ES-I3 (cell line): ENCODE measurements around the gene CLN6.

Experiments used
- H3K36me3 ChIP-seq: 2 replicates; pipeline ENCODE4 v1.6.1; 2013; ENCODE audit warnings: mild to moderate bottlenecking, low read length, control low read depth, moderate library complexity; ENCODE audit not compliant: insufficient read depth
- H3K4me1 ChIP-seq: 2 replicates; pipeline ENCODE4 v1.6.1; 2013; ENCODE audit warnings: mild to moderate bottlenecking, control low read depth, low read length; ENCODE audit not compliant: insufficient read depth
- H3K9ac ChIP-seq: 2 replicates; pipeline ENCODE4 v1.6.1; 2013; ENCODE audit warnings: low read depth, mild to moderate bottlenecking, low read length, moderate library complexity
- H3K9me3 ChIP-seq: 2 replicates; pipeline ENCODE4 v1.6.1; 2013; ENCODE audit warnings: mild to moderate bottlenecking, low read length, moderate library complexity; ENCODE audit not compliant: control insufficient read depth, insufficient read depth

CLN6 gene

GRCh38 chr15:68264282-68264681 lies 34.8 kb upstream of the CLN6 start:
- Histone ChIP-seq H3K9me3 (no peaks in the 10 kb centered on the region), H3K9ac (no peak overlapping the region), H3K4me1 (peaks cover 28% of the 10 kb centered on the region), H3K36me3 (no peaks in the 10 kb centered on the region)

GRCh38 chr15:68262514-68263356 lies 33.2 kb upstream of the CLN6 start:
- Histone ChIP-seq H3K36me3 (no peaks in the 10 kb centered on the region), H3K9me3 (no peaks in the 10 kb centered on the region), H3K9ac (no peak overlapping the region; the same call in 1 of the 2 replicates), H3K4me1 (peaks cover 34% of the 10 kb centered on the region)

DNA sequence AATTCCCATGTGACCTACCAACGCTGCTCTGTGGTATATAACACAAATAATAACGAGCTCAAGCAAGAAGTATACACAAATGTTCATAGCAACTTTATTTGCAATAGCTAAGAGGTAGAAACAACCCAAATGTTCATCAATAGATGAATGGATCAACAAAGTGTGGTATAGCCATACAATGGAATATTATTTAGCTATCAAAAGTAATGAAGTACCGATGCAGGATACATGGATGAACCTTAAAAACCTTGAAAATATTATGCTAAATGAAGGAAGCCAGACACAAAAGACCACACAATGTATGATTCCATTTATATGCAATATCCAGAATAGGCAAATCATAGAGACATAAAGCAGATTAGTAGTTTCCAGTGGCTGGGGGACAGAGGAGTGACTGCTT lies 32.5 kb upstream of the CLN6 start:
- no peaks in the 10 kb centered on the region for H3K9me3 ChIP-seq

GRCh38 chr15:68261241-68261640 lies 31.7 kb upstream of the CLN6 start:
- H3K4me1 ChIP-seq, result peaks cover 32% of the 10 kb centered on the region
- H3K36me3 ChIP-seq, result no peaks in the 10 kb centered on the region
- H3K9ac ChIP-seq, result no peak overlapping the region
- no peaks in the 10 kb centered on the region for H3K9me3 ChIP-seq

More for the DNA sequence above, 32.5 kb upstream of the CLN6 start:
- peaks cover 34% of the 10 kb centered on the region for H3K4me1 ChIP-seq
- H3K9ac ChIP-seq, result no peak overlapping the region
- no peaks in the 10 kb centered on the region for H3K36me3 ChIP-seq

- Histone ChIP-seq H3K36me3 (no peaks in the 10 kb centered on the region), H3K4me1 (peaks cover 24% of the 10 kb centered on the region), H3K9me3 (no peaks in the 10 kb centered on the region), H3K9ac (no peak overlapping the region)
Observed at GRCh38 chr15:68259883-68260282, 30.4 kb upstream of the CLN6 start.

- no peak overlapping the region for H3K9ac ChIP-seq
- H3K36me3 ChIP-seq, result no peaks in the 10 kb centered on the region
- H3K4me1 ChIP-seq, result peaks cover 15% of the 10 kb centered on the region
- H3K9me3 ChIP-seq, result no peaks in the 10 kb centered on the region
Observed at GRCh38 chr15:68258692-68259091, 29.2 kb upstream of the CLN6 start.

DNA sequence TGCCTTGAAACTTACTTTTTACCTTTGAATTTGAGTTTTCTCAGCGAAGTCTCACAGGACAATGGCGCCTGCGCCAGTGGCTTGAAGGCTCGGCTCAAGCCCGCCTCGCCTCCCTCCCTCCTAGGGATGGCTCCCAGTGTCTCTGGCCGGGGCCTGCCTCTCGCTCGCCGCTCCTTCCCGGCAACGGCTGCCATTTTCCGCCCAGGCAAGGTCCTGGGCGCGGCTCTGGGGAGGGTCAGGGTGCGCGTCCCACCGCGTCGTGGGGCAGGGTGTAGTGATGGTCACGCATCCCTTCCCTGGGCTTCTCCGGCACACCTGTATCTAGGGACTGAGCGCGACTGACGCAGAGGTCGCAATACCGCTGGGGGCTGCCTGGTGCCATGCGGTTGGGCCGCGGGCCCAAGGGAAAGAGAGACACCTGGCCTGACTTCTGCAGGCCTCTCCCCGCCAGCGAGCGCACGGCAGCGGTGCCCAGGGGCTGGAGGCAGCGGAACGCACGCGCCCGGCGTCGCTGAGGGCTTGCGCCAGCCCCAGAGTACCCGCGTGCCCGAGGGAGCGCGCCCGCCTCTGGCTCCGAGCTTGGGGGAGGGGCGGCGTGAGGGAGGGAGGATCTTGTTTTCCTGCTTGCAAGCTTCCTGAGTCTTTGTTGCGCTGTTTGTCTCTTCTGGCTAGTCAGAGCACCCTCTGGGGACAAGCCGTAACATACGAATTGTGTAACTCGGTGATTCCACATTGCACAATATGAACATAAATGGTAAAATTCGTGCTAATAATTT lies 27.3 kb upstream of the CLN6 start:
- no peaks in the 10 kb centered on the region for H3K36me3 ChIP-seq
- H3K9me3 ChIP-seq, result no peaks in the 10 kb centered on the region
- peak overlapping the region; percentile 95 for H3K9ac ChIP-seq
- peaks cover 5% of the 10 kb centered on the region for H3K4me1 ChIP-seq

- no peaks in the 10 kb centered on the region for H3K9me3 ChIP-seq
Observed at GRCh38 chr15:68252925-68253534, 23.5 kb upstream of the CLN6 start.

DNA sequence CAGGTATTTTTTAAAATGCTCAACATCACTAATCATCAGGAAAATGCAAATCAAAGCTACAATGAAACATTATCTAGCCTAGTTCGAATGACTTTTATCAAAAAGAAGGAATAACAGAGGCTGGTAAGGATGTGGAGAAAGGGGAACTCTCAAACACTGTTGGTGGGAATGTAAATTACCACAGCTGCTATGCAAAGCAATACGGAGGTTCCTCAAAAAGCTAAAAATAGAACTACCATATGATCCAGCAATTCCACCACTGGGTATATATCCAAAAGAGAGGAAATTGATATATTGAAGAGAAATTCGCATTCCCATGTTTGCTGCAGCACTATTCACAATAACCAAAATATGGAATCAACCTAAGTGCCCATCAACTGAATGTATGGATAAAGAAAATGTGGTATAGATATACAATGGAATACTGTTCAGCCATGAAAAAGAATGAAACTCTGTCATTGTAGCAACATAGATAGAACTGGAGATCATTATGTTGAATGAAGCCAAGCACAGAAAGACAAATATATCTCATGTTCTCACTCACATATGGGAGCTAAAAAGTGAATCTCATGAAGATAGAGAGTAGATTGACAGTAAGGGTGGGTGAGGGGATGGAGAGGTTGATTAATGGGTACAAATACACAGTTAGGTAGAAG lies 19.7 kb upstream of the CLN6 start:
- no peaks in the 10 kb centered on the region for H3K36me3 ChIP-seq
- H3K4me1 ChIP-seq, result no peaks in the 10 kb centered on the region
- H3K9me3 ChIP-seq, result no peaks in the 10 kb centered on the region; the same call in 1 of the 2 replicates
- H3K9ac ChIP-seq, result no peak overlapping the region

More at GRCh38 chr15:68252925-68253534, 23.5 kb upstream of the CLN6 start:
- no peaks in the 10 kb centered on the region for H3K4me1 ChIP-seq
- no peaks in the 10 kb centered on the region for H3K36me3 ChIP-seq
- no peak overlapping the region for H3K9ac ChIP-seq

DNA sequence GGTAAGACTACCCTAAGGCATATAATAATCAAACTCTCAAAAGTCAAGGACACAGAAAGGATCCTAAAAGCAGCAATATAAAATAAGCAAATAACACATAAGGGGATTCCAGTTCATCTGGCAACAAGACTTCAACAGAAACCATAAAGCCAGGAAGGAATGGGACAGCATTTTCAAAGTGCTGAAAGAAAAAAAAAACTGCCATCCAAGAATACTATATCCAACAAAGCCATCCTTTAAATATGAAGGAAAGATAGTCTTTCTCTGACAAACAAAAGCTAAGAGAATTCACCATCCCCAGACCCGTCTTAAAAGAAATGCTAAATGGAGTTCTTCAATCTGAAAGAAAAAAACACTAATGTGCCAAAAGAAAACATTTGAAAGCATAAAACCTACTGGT lies 14.7 kb upstream of the CLN6 start:
- no peak overlapping the region for H3K9ac ChIP-seq
- H3K9me3 ChIP-seq, result no peaks in the 10 kb centered on the region; the same call in 1 of the 2 replicates
- H3K36me3 ChIP-seq, result no peaks in the 10 kb centered on the region
- no peaks in the 10 kb centered on the region for H3K4me1 ChIP-seq

- no peaks in the 10 kb centered on the region for H3K36me3 ChIP-seq
- H3K9me3 ChIP-seq, result no peaks in the 10 kb centered on the region; the same call in 1 of the 2 replicates
- no peaks in the 10 kb centered on the region for H3K4me1 ChIP-seq
- no peak overlapping the region for H3K9ac ChIP-seq
Observed at GRCh38 chr15:68241088-68241935, 11.8 kb upstream of the CLN6 start.

DNA sequence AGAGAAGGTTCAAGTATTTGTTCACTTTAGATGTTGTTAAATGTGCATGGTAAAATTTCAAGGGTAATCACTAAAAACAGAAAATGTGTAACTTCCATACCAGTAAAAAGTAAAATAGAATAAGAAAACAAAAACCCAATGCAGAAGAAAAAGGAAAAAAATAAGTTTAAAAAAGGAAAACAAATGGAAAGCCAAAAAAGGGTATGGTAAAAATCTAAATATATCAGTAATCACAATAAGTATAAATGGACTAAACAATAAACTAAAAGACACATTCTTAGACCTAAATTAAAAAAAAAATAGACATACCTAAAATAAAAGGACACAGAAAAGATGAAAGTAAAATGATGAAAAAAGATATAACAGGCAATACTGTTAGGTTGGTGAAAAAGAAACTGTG lies 9.5 kb upstream of the CLN6 start:
- H3K9me3 ChIP-seq, result no peaks in the 10 kb centered on the region; the same call in 1 of the 2 replicates
- no peaks in the 10 kb centered on the region for H3K36me3 ChIP-seq

GRCh38 chr15:68235022-68235421 lies 5.5 kb upstream of the CLN6 start:
- H3K36me3 ChIP-seq, result no peaks in the 10 kb centered on the region
- no peaks in the 10 kb centered on the region for H3K9me3 ChIP-seq
- no peaks in the 10 kb centered on the region; the same call in 1 of the 2 replicates for H3K4me1 ChIP-seq
- H3K9ac ChIP-seq, result no peak overlapping the region

More for the DNA sequence above, 9.5 kb upstream of the CLN6 start:
- H3K4me1 ChIP-seq, result no peaks in the 10 kb centered on the region; the same call in 1 of the 2 replicates
- no peak overlapping the region for H3K9ac ChIP-seq
